Astrocyte of the cerebellum (primary cell): ENCODE measurements around the gene ALOX5.

Experiments
- DNase-seq: peaks from one replicate; pipeline ENCODE4 v3.0.0-alpha.2; 2011; ENCODE audit warnings: low read depth
- H3K4me3 ChIP-seq: 2 replicates; pipeline ENCODE4 v1.5.1; 2011; ENCODE audit warnings: mild to moderate bottlenecking, low read depth, low read length, moderate library complexity
- CTCF ChIP-seq: IDR thresholded peaks from 2 replicates; pipeline ENCODE4 v1.5.1; 2012; ENCODE audit warnings: low read length, low read depth, moderate library complexity, mild to moderate bottlenecking; ENCODE audit errors: missing control alignments
- in situ Hi-C: cut with HindIII; loops from 2 replicates; pipeline ENCODE4 v1.10.0; 2017; ENCODE audit warnings: low sequenced_read_pairs

The ALOX5 gene

DNA sequence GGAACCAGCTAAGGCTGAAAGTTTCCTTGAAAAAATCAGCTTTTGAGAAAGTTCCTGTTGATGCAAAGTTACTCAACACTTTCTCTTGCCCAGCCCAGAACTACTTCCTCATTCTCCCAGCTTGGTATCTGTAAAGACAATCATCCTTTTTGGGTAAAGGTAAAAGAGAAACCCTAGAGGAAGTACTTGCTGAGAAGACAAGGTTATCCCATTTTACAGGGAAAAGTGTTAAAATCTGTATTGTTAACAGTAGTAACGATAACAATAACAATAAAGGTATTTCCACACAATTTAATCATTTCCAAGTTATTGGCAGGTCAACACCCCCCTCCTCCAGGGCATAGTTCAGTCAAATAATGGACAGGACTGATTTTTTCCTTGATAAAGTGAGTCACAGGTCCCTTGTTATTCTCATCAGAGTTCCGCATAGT lies 2.4 kb downstream of the ALOX5 start:
- DNase-seq = no peak
- in situ Hi-C loops = no loop called here
- no peak overlapping the region for H3K4me3 ChIP-seq
- no peak for TF ChIP-seq CTCF

DNA sequence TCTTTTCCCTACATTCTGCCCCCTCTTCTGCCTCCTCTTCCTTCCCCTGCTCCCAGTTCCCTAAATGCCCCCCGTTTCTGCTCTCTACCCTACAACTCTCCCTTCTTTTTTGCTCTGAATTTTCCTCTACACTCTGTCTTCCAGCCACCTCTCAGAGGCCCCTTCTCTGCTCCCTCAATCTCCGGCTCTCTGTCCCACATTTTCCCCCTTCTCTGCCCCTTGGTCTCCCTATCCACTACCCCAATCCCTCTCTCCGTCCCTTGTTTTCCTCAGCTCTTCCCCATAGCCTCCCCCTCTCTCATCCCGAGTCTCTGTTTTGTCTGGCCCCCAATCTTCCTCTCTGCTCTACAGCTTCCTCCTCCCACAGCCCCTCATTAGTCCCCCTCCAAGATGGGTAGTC lies 3.3 kb downstream of the ALOX5 start:
- TF ChIP-seq CTCF = no peak
- in situ Hi-C loops = no loop called here
- DNase-seq = no peak
- no peak overlapping the region for H3K4me3 ChIP-seq

DNA sequence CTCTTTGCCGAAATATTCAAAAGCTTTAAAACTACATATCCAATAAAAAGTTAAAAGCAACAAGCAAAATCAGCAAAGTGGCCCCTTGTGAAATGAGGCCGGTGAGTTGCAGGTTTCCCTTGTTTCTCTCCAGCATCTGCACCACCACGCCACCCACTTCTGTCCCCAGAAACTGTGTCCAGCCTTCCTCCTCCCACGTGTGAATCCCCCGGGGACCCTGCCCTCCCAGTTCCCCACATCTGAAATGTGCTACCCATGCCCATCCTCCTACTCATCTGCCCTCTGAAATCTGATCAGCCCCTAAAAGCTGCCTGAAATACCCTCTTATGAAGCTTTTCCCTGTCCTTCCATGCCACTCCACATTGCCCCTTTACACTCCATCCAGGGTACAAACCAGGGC lies 3.8 kb downstream of the ALOX5 start:
- no peak for DNase-seq
- H3K4me3 ChIP-seq = no peak overlapping the region
- in situ Hi-C loops = no loop called here
- TF ChIP-seq CTCF = no peak

GRCh38 chr10:45378914-45379726 lies 5.1 kb downstream of the ALOX5 start:
- no peak for TF ChIP-seq CTCF
- no peak overlapping the region for H3K4me3 ChIP-seq
- DNase-seq = no peak
- in situ Hi-C loops = no loop called here

- no peak for DNase-seq
- no peak overlapping the region for H3K4me3 ChIP-seq
- TF ChIP-seq CTCF = no peak
- in situ Hi-C loops = no loop called here
These were observed 6.0 kb downstream of the ALOX5 start for GRCh38 chr10:45379891-45380540.

DNA sequence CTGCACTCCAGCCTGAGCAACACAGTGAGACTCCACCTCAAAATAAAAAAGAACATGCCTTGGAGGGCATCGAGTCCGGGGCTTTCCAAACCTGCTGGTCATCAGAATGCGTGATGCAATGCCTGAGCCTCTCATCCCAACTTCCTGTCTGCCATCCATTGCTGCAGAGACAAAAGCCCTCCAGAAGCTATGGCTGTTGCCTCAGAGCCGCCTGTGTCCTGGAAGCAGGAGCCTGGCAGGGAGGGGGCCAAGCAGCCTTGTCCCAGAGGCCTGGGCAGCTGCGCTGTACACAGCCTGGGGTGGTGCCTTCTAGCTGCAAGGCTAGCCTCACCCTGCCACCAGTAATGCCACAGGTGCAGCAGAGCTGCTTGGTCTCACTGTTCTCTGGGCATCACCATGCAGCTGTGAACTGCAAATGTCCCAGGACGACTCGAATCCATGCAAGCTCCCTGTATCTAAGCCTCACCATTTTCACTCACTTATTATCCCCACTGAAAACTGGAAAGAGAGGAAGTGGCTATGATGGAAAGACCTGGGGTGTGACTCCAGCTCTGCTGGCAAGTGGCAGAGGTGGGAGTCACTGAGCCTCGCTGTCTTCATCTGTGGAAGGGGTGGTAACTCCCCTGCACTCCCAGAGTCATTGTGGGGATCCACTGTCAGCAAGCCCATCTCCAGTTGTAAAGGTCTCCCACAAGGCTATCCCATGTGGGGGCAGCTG lies 7.0 kb downstream of the ALOX5 start:
- no peak for TF ChIP-seq CTCF
- no peak for DNase-seq
- no peak overlapping the region for H3K4me3 ChIP-seq
- in situ Hi-C loops = no loop called here
